Measurements from ENCODE around the gene HNRNPAB. TPM values are rescaled to one million over a fixed set of nuclear protein-coding genes. Genes with fewer than 3 reads are reported as not detected.

Gene HNRNPAB
- total and polyA plus RNA-seq, 2 experiments from 2014 or later, result 85.2 to 175 TPM

- Histone ChIP-seq H2AFZ (no peak overlapping the region), H3K36me3 (replicated peaks; ENCODE audit: insufficient read depth, low read depth) (no peaks in the 10 kb centered on the region), H3K9me3 (ENCODE audit: low read depth) (no peaks in the 10 kb centered on the region), H3K79me2 (no peaks in the 10 kb centered on the region), H3K9me2 (replicated peaks; ENCODE audit: insufficient read depth) (no peaks in the 10 kb centered on the region), H3K27me3 (no peaks in the 10 kb centered on the region), H3K4me3 (no peak overlapping the region), H3K4me1 (ENCODE audit: insufficient read depth) (no peaks in the 10 kb centered on the region), H3K4me2 (no peak overlapping the region), H4K20me1 (ENCODE audit: insufficient read depth, poor library complexity, severe bottlenecking) (no peaks in the 10 kb centered on the region), H3K27ac (no peak overlapping the region)
- TF ChIP-seq CTCF (IDR thresholded peaks at IDR 0.05; ENCODE audit: poor library complexity), result no peak
- no peak for TF ChIP-seq EZH2phosphoT487 (IDR thresholded peaks at IDR 0.05; ENCODE audit: low read depth, severe bottlenecking, unreplicated experiment)
- no peak for TF ChIP-seq EZH2 (IDR thresholded peaks at IDR 0.05; ENCODE audit: borderline replicate concordance)
- 69% methylated on average over 8 of the region's 8 CpGs for WGBS (ENCODE audit: low lambda C conversion rate, missing lambda C conversion rate)
- DNase-seq (ENCODE audit: low spot score), result no peak
These were observed 11.0 kb upstream of the HNRNPAB start for GRCh38 chr5:178193251-178193809.

- no peak overlapping the region for H3K27ac ChIP-seq
- H3K79me2 ChIP-seq, result no peaks in the 10 kb centered on the region
- H3K4me2 ChIP-seq, result no peak overlapping the region
- H3K9me3 ChIP-seq (ENCODE audit: low read depth), result no peaks in the 10 kb centered on the region
- no peaks in the 10 kb centered on the region for H3K9me2 ChIP-seq (replicated peaks; ENCODE audit: insufficient read depth)
- H3K4me1 ChIP-seq (ENCODE audit: insufficient read depth), result no peaks in the 10 kb centered on the region
- no peak for DNase-seq (ENCODE audit: low spot score)
- no peaks in the 10 kb centered on the region for H4K20me1 ChIP-seq (ENCODE audit: insufficient read depth, poor library complexity, severe bottlenecking)
- WGBS (ENCODE audit: low lambda C conversion rate, missing lambda C conversion rate), result 58% methylated on average over 7 of the region's 7 CpGs
- no peak overlapping the region for H2AFZ ChIP-seq
- TF ChIP-seq CTCF (IDR thresholded peaks at IDR 0.05; ENCODE audit: poor library complexity), result no peak
- TF ChIP-seq EZH2 (IDR thresholded peaks at IDR 0.05; ENCODE audit: borderline replicate concordance), result no peak
- no peak for TF ChIP-seq EZH2phosphoT487 (IDR thresholded peaks at IDR 0.05; ENCODE audit: low read depth, severe bottlenecking, unreplicated experiment)
- no peaks in the 10 kb centered on the region for H3K27me3 ChIP-seq
- H3K4me3 ChIP-seq, result no peak overlapping the region
- no peaks in the 10 kb centered on the region for H3K36me3 ChIP-seq (replicated peaks; ENCODE audit: insufficient read depth, low read depth)
These were observed 10.3 kb upstream of the HNRNPAB start for GRCh38 chr5:178194026-178194425.

GRCh38 chr5:178196281-178196812, 8.0 kb upstream of the HNRNPAB start:
- 78% methylated on average over 7 of the region's 7 CpGs for WGBS (ENCODE audit: low lambda C conversion rate, missing lambda C conversion rate)
- H3K36me3 ChIP-seq (replicated peaks; ENCODE audit: insufficient read depth, low read depth), result no peaks in the 10 kb centered on the region
- H3K4me3 ChIP-seq, result no peak overlapping the region
- no peaks in the 10 kb centered on the region for H4K20me1 ChIP-seq (ENCODE audit: insufficient read depth, poor library complexity, severe bottlenecking)
- H3K79me2 ChIP-seq, result no peaks in the 10 kb centered on the region
- H3K27me3 ChIP-seq, result no peaks in the 10 kb centered on the region
- TF ChIP-seq EZH2 (IDR thresholded peaks at IDR 0.05; ENCODE audit: borderline replicate concordance) (no peak), CTCF (IDR thresholded peaks at IDR 0.05; ENCODE audit: poor library complexity) (no peak), EZH2phosphoT487 (IDR thresholded peaks at IDR 0.05; ENCODE audit: low read depth, severe bottlenecking, unreplicated experiment) (no peak)
- H3K9me2 ChIP-seq (replicated peaks; ENCODE audit: insufficient read depth), result no peaks in the 10 kb centered on the region
- no peaks in the 10 kb centered on the region for H3K4me1 ChIP-seq (ENCODE audit: insufficient read depth)
- no peak overlapping the region for H2AFZ ChIP-seq
- no peaks in the 10 kb centered on the region for H3K9me3 ChIP-seq (ENCODE audit: low read depth)
- no peak overlapping the region for H3K4me2 ChIP-seq
- DNase-seq (ENCODE audit: low spot score), result no peak
- no peak overlapping the region for H3K27ac ChIP-seq
